AG04450 (cell line): ENCODE measurements around the gene IRX2. TPM values are rescaled to one million over a fixed set of nuclear protein-coding genes. Genes with fewer than 3 reads are reported as not detected.

ENCODE experiments used
- CTCF ChIA-PET: fragments of 300-600, 350-600 bp; formaldehyde crosslinking; extraction: SDS; loops from one replicate; lab custom pipeline; 2022; ENCODE audit warnings: antibody characterized with exemption, inconsistent platforms; lab: Charles Lee
- POLR2A ChIA-PET: fragments of 350-600 bp; formaldehyde crosslinking; extraction: SDS; loops from one replicate; lab custom pipeline; 2021; ENCODE audit warnings: antibody characterized with exemption, inconsistent platforms; lab: Yijun Ruan, JAX
- DNase-seq: peaks from one replicate; pipeline ENCODE4 v3.0.0-alpha.2; 2011; ENCODE audit warnings: low read depth, low spot score
- H3K27ac ChIP-seq: one replicate; pipeline ENCODE4 v1.5.1; 2012; ENCODE audit warnings: low read depth, low read length, control low read depth
- H3K27me3 ChIP-seq: one replicate; pipeline ENCODE4 v1.6.0; 2012; ENCODE audit warnings: low read length; ENCODE audit not compliant: control insufficient read depth, insufficient read depth
- H3K4me3 ChIP-seq: 2 replicates; pipeline ENCODE4 v1.5.1; 2011; ENCODE audit warnings: mild to moderate bottlenecking, low read depth, low read length, control low read depth
- H3K9me3 ChIP-seq: 2 replicates; pipeline ENCODE4 v1.5.1; 2012; ENCODE audit warnings: low read length; ENCODE audit not compliant: control insufficient read depth, insufficient read depth
- CTCF ChIP-seq: IDR thresholded peaks from 2 replicates; pipeline ENCODE4 v1.5.1; 2011; ENCODE audit warnings: low read depth, low read length, control low read depth, inconsistent platforms
- polyA plus RNA-seq: library from polyadenylated mRNA; depleted of rRNA; stranded (reverse); fragments of >200 nt; gene quantifications from 2 replicates; pipeline ENCODE4 v1.2.3, GENCODE V29; 2011

Gene IRX2
- polyA plus RNA-seq, 1 experiment, result not detected

- no peak for TF ChIP-seq CTCF
- Histone ChIP-seq H3K27me3 (no peaks in the 10 kb centered on the region), H3K27ac (no peak overlapping the region), H3K4me3 (no peak overlapping the region), H3K9me3 (peaks cover 20% of the 10 kb centered on the region)
- CTCF ChIA-PET, result no interaction called here
- DNase-seq, result no peak
- POLR2A ChIA-PET, result no interaction called here
These were observed 15.6 kb upstream of the IRX2 start for GRCh38 chr5:2767089-2767488.

DNA sequence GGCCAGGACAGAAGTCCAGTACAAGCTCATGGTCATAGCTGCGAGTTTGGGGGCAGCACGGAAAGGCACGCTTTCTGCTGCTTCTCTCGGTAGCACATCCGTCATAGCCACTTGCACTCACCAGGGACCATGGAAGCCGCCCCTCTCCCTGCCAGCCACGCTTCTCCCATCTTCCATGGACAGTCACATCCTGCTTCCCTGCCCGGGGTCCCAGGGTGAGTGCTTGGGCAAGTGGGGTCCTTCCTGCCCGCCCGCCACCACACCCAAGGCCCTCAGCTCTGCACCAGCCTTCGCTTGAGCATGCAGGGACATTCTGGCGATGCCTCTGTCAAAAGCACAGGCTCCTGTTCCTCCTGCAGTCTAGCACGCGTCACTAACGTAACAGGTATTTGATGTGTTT, 13.1 kb upstream of the IRX2 start:
- no peak for DNase-seq
- no peak for TF ChIP-seq CTCF
- no peak overlapping the region for H3K4me3 ChIP-seq
- no peak overlapping the region for H3K27ac ChIP-seq
- ChIA-PET CTCF (no interaction called here), POLR2A (no interaction called here)
- peaks cover 24% of the 10 kb centered on the region for H3K9me3 ChIP-seq
- no peaks in the 10 kb centered on the region for H3K27me3 ChIP-seq

- CTCF ChIA-PET, result no interaction called here
These were observed 12.0 kb upstream of the IRX2 start for GRCh38 chr5:2763533-2763794.

GRCh38 chr5:2762744-2763532, 11.5 kb upstream of the IRX2 start:
- Histone ChIP-seq H3K9me3 (peaks cover 21% of the 10 kb centered on the region), H3K27me3 (peaks cover under 1% of the 10 kb centered on the region), H3K4me3 (no peak overlapping the region), H3K27ac (no peak overlapping the region)
- no peak for TF ChIP-seq CTCF
- DNase-seq, result no peak
- ChIA-PET POLR2A (no interaction called here), CTCF (no interaction called here)

More at GRCh38 chr5:2763533-2763794, 12.0 kb upstream of the IRX2 start:
- no peaks in the 10 kb centered on the region for H3K27me3 ChIP-seq
- DNase-seq, result no peak
- no peak overlapping the region for H3K27ac ChIP-seq
- peaks cover 21% of the 10 kb centered on the region for H3K9me3 ChIP-seq
- no peak overlapping the region for H3K4me3 ChIP-seq
- no peak for TF ChIP-seq CTCF
- POLR2A ChIA-PET, result no interaction called here

- Histone ChIP-seq H3K9me3 (peaks cover 21% of the 10 kb centered on the region), H3K27ac (no peak overlapping the region), H3K4me3 (no peak overlapping the region), H3K27me3 (peaks cover 8% of the 10 kb centered on the region)
- no peak for TF ChIP-seq CTCF
- CTCF ChIA-PET, result no interaction called here
- DNase-seq, result no peak
- POLR2A ChIA-PET, result no interaction called here
These were observed 10.5 kb upstream of the IRX2 start for GRCh38 chr5:2761921-2762488.
